NCI-H524 (cell line): ENCODE data around the gene MAB21L4.

Experiments used
- DNase-seq, 2 experiments: peaks; one replicate each; lab custom pipeline; 2025; lab: John Stamatoyannopoulos, UW

Gene MAB21L4

GRCh38 chr2:240911641-240912265, 15.8 kb upstream of the MAB21L4 start:
- no peak for DNase-seq

GRCh38 chr2:240909216-240909974, 13.4 kb upstream of the MAB21L4 start:
- peak; percentile 16 to 79 for DNase-seq

- DNase-seq = no peak
These were observed 11.1 kb upstream of the MAB21L4 start for GRCh38 chr2:240906911-240907590.

- peak; percentile 17 to 62 for DNase-seq
These were observed 10.4 kb upstream of the MAB21L4 start, which contains the start of gene CROCC2 for GRCh38 chr2:240906141-240906910. Gene CROCC2, plus strand, starts transcription at chr2:240906336. Its CDS starts 178 bp downstream, at chr2:240906514.

GRCh38 chr2:240905176-240905781, 9.3 kb upstream of the MAB21L4 start:
- no peak for DNase-seq

- DNase-seq = no peak
These were observed 8.5 kb upstream of the MAB21L4 start for GRCh38 chr2:240904216-240905175.

GRCh38 chr2:240903191-240904060, 7.5 kb upstream of the MAB21L4 start:
- DNase-seq = peak; percentile 47 to 89

- DNase-seq = no peak
These were observed 6.7 kb upstream of the MAB21L4 start for GRCh38 chr2:240902615-240903041.

GRCh38 chr2:240901986-240902614, 6.1 kb upstream of the MAB21L4 start:
- no peak for DNase-seq

GRCh38 chr2:240900141-240900860, 4.3 kb upstream of the MAB21L4 start:
- DNase-seq = no peak

- DNase-seq = no peak
These were observed 3.5 kb upstream of the MAB21L4 start for GRCh38 chr2:240899468-240899865.

GRCh38 chr2:240898731-240899467, 2.9 kb upstream of the MAB21L4 start:
- no peak for DNase-seq

GRCh38 chr2:240898108-240898730, 2.3 kb upstream of the MAB21L4 start:
- no peak for DNase-seq

GRCh38 chr2:240896871-240897692, 1.1 kb upstream of the MAB21L4 start:
- DNase-seq = no peak

- no peak for DNase-seq
These were observed 438 bp upstream of the MAB21L4 start for GRCh38 chr2:240896394-240896793.

- DNase-seq = no peak
These were observed 959 bp downstream of the MAB21L4 start for GRCh38 chr2:240894836-240895558.
